Gastrocnemius medialis (tissue), 4 donors: ENCODE data around the gene CLDN7.

Experiments
- POLR2A ChIP-seq, 2 donors: fragments of 450-650 bp; IDR thresholded peaks; one replicate each; pipeline ENCODE4 v1.6.1; 2017; ENCODE audit warnings: antibody characterized with exemption in 2 of 2, mild to moderate bottlenecking in 2 of 2, moderate library complexity in 2 of 2
- TF ChIP-seq, protein P1 (sequence below), 5 experiments: fragments of 450-650 bp in 3 of 5; fragments of 200-600 bp in 2 of 5; sonication (generic) in 2 of 5; IDR thresholded peaks in 4 of 5; conservative IDR thresholded peaks in 1 of 5; 1 replicate in 4 of 5; 2 replicates in 1 of 5; pipeline ENCODE4 v1.5.1; 2016 to 2019; ENCODE audit warnings: antibody characterized with exemption in 5 of 5, mild to moderate bottlenecking in 3 of 5, moderate library complexity in 3 of 5

DNA sequence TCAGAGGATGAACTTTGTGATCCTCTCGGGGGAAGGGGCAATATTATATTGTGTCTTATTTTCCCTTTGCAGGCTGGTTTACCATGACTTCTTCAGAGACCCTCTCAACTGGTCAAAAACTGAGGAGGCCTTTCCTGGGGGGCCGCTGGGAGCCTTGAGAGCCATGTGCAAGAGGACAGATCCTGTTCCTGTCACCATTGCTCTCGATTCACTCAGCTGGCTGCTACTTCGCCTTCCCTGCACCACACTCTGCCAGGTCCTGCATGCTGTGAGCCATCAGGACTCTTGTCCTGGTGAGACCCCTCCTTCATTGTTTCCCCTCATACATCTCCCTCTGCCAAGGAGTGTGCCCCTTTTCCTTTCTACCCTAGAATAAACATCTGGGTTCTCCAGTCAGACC, 7.8 kb downstream of the CLDN7 start:
- TF ChIP-seq, protein P1, sequence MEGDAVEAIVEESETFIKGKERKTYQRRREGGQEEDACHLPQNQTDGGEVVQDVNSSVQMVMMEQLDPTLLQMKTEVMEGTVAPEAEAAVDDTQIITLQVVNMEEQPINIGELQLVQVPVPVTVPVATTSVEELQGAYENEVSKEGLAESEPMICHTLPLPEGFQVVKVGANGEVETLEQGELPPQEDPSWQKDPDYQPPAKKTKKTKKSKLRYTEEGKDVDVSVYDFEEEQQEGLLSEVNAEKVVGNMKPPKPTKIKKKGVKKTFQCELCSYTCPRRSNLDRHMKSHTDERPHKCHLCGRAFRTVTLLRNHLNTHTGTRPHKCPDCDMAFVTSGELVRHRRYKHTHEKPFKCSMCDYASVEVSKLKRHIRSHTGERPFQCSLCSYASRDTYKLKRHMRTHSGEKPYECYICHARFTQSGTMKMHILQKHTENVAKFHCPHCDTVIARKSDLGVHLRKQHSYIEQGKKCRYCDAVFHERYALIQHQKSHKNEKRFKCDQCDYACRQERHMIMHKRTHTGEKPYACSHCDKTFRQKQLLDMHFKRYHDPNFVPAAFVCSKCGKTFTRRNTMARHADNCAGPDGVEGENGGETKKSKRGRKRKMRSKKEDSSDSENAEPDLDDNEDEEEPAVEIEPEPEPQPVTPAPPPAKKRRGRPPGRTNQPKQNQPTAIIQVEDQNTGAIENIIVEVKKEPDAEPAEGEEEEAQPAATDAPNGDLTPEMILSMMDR (IDR thresholded peaks at IDR 0.05 in 4 of 5, conservative IDR thresholded peaks at IDR 0.05 in 1 of 5): no peak
- TF ChIP-seq POLR2A (IDR thresholded peaks at IDR 0.05): no peak
